A549 (cell line): Measurements from ENCODE around the gene MAPKAP1.

Source experiments
- CBX2 ChIP-seq: fragments of 200-600 bp; sonication (generic); IDR thresholded peaks from 2 replicates; pipeline ENCODE4 v1.6.1; 2016; ENCODE audit warnings: low read depth, mild to moderate bottlenecking, borderline replicate concordance
- EP300 ChIP-seq, 2 experiments: fragments of >200 bp; sonication (Bioruptor Twin); formaldehyde crosslinking; IDR thresholded peaks; 2 replicates in 1 of 2; 3 replicates in 1 of 2; pipeline ENCODE4 v1.6.1; 2016 to 2017
- FOSL2 ChIP-seq, 2 experiments: fragments of 450-650 bp in 1 of 2; fragments of >200 bp in 1 of 2; sonication (Bioruptor Twin) in 1 of 2; formaldehyde crosslinking; IDR thresholded peaks; 2 replicates each; pipeline versions ENCODE4 v1.5.0 to v1.6.1; 2016 to 2020; ENCODE audit warnings: mild to moderate bottlenecking in 1 of 2, moderate library complexity in 1 of 2
- JUN ChIP-seq, 2 experiments: fragments of >200 bp; sonication (Bioruptor Twin); formaldehyde crosslinking; IDR thresholded peaks; 2 replicates in 1 of 2; 3 replicates in 1 of 2; pipeline ENCODE4 v1.6.1; 2016 to 2017
- KDM1A ChIP-seq: fragments of 200-600 bp; sonication (generic); IDR thresholded peaks from 2 replicates; pipeline ENCODE4 v1.6.1; 2016; ENCODE audit warnings: low read depth, mild to moderate bottlenecking
- MAFK ChIP-seq: fragments of 450-650 bp; IDR thresholded peaks from 2 replicates; pipeline ENCODE4 v1.6.1; 2014; ENCODE audit not compliant: partially characterized antibody
- NR3C1 ChIP-seq: fragments of >200 bp; sonication (Bioruptor Twin); formaldehyde crosslinking; IDR thresholded peaks from 3 replicates; pipeline ENCODE4 v1.6.1; 2017
- POLR2A ChIP-seq: IDR thresholded peaks from 2 replicates; pipeline ENCODE4 v1.6.1; 2012; ENCODE audit warnings: mild to moderate bottlenecking, low read length
- ZC3H11A ChIP-seq: fragments of 450-650 bp; IDR thresholded peaks from 2 replicates; pipeline ENCODE4 v1.6.1; 2014; ENCODE audit warnings: antibody characterized with exemption, mild to moderate bottlenecking
- TF ChIP-seq, protein P1 (sequence below): fragments of >200 bp; sonication (Bioruptor Twin); formaldehyde crosslinking; IDR thresholded peaks from 3 replicates; pipeline ENCODE4 v1.5.1; 2016
- TF ChIP-seq, protein P2 (sequence below): IDR thresholded peaks from 2 replicates; pipeline ENCODE4 v1.6.1; 2012
- TF ChIP-seq, protein P3 (sequence below): IDR thresholded peaks from 2 replicates; pipeline ENCODE4 v1.6.1; 2012
- TF ChIP-seq, protein P4 (sequence below): fragments of 250-450 bp; sonication (Bioruptor Pico); IDR thresholded peaks from 2 replicates; pipeline ENCODE4 v1.5.0; 2020; ENCODE audit warnings: low read depth, mild to moderate bottlenecking, moderate library complexity

DNA sequence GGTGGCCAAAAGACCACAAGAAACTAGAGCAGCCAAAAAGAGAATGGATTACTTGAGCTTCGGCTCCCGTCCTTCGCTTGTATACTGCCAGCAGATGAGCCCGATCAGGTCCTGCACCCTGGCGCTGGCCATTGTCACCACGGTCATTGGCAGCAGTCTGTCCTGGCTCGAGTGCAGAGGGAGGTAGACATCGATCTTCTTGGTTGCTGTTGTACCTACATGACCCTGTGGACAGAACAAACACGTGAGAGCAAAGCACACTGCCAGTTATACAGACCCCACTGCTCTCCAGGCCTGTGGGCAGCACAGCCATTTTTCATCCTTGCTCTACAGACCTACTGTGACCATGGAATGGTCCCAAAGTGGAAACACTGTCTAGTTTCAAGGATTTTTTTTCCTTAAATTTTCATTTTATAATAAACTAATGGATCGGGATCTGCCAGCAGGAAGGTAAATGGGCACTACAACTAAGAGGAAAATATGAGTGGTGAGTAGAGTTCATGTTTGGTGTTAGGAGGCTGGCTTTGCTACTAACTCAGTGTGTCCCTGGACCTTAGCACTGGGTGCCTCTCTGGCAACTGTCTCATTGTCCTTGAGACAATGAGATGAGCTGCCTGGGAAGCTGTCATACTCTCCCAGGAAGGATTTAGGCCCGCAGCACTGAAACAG, 121.4 kb downstream of the MAPKAP1 start:
- TF ChIP-seq, protein P1, sequence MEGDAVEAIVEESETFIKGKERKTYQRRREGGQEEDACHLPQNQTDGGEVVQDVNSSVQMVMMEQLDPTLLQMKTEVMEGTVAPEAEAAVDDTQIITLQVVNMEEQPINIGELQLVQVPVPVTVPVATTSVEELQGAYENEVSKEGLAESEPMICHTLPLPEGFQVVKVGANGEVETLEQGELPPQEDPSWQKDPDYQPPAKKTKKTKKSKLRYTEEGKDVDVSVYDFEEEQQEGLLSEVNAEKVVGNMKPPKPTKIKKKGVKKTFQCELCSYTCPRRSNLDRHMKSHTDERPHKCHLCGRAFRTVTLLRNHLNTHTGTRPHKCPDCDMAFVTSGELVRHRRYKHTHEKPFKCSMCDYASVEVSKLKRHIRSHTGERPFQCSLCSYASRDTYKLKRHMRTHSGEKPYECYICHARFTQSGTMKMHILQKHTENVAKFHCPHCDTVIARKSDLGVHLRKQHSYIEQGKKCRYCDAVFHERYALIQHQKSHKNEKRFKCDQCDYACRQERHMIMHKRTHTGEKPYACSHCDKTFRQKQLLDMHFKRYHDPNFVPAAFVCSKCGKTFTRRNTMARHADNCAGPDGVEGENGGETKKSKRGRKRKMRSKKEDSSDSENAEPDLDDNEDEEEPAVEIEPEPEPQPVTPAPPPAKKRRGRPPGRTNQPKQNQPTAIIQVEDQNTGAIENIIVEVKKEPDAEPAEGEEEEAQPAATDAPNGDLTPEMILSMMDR, result no peak
- TF ChIP-seq POLR2A, result no peak
- no peak for TF ChIP-seq EP300 (IDR thresholded peaks at IDR 0.05)
- TF ChIP-seq, protein P2, sequence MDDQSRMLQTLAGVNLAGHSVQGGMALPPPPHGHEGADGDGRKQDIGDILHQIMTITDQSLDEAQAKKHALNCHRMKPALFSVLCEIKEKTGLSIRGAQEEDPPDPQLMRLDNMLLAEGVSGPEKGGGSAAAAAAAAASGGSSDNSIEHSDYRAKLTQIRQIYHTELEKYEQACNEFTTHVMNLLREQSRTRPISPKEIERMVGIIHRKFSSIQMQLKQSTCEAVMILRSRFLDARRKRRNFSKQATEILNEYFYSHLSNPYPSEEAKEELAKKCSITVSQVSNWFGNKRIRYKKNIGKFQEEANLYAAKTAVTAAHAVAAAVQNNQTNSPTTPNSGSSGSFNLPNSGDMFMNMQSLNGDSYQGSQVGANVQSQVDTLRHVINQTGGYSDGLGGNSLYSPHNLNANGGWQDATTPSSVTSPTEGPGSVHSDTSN, result no peak
- TF ChIP-seq ZC3H11A, result no peak
- TF ChIP-seq, protein P3, sequence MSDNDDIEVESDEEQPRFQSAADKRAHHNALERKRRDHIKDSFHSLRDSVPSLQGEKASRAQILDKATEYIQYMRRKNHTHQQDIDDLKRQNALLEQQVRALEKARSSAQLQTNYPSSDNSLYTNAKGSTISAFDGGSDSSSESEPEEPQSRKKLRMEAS, result no peak
- TF ChIP-seq, protein P4, sequence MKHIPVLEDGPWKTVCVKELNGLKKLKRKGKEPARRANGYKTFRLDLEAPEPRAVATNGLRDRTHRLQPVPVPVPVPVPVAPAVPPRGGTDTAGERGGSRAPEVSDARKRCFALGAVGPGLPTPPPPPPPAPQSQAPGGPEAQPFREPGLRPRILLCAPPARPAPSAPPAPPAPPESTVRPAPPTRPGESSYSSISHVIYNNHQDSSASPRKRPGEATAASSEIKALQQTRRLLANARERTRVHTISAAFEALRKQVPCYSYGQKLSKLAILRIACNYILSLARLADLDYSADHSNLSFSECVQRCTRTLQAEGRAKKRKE (CRISPR knock-in tag), result no peak
- no peak for TF ChIP-seq NR3C1
- no peak for TF ChIP-seq MAFK
- no peak for TF ChIP-seq CBX2
- TF ChIP-seq KDM1A, result no peak
- no peak for TF ChIP-seq JUN (IDR thresholded peaks at IDR 0.05)
- no peak for TF ChIP-seq FOSL2 (IDR thresholded peaks at IDR 0.05)
- TF ChIP-seq FOSL2 (CRISPR knock-in tag; IDR thresholded peaks at IDR 0.05), result no peak
